Suppressor macrophage (primary cell): ENCODE measurements around the gene C4orf51.

Experiments
- DNase-seq, 4 experiments: peaks; one replicate each; pipeline ENCODE4 v3.0.0-alpha.2; 2020 to 2022

C4orf51 gene

GRCh38 chr4:145709843-145710242, 29.9 kb downstream of the C4orf51 start:
- DNase-seq: no peak

- DNase-seq: no peak
Measured at GRCh38 chr4:145716200-145716599, 36.3 kb downstream of the C4orf51 start.

- DNase-seq: no peak
Measured at GRCh38 chr4:145716661-145717200, 36.8 kb downstream of the C4orf51 start.

GRCh38 chr4:145719752-145720624, 40.0 kb downstream of the C4orf51 start:
- peak in 2 of 4 experiments; percentile 11 to 18 for DNase-seq

- no peak for DNase-seq
Measured at GRCh38 chr4:145720656-145721055, 40.7 kb downstream of the C4orf51 start.

- DNase-seq: no peak
Measured at GRCh38 chr4:145722561-145722960, 42.6 kb downstream of the C4orf51 start.

- no peak for DNase-seq
Measured at GRCh38 chr4:145723336-145723735, 43.4 kb downstream of the C4orf51 start.

GRCh38 chr4:145730026-145730425, 50.1 kb downstream of the C4orf51 start:
- no peak for DNase-seq

- DNase-seq: no peak
Measured at GRCh38 chr4:145731028-145731427, 51.1 kb downstream of the C4orf51 start.

- no peak for DNase-seq
Measured at GRCh38 chr4:145732001-145732815, 52.3 kb downstream of the C4orf51 start.

GRCh38 chr4:145732895-145733880, 53.2 kb downstream of the C4orf51 start:
- DNase-seq: peak; percentile 81 to 94 (median 88)

GRCh38 chr4:145734031-145734430, 54.1 kb downstream of the C4orf51 start:
- DNase-seq: peak in 1 of 4 experiments; percentile 6

GRCh38 chr4:145734576-145735346, 54.8 kb downstream of the C4orf51 start:
- no peak for DNase-seq

GRCh38 chr4:145735347-145735675, 55.4 kb downstream of the C4orf51 start:
- DNase-seq: no peak

- no peak for DNase-seq
Measured at GRCh38 chr4:145735827-145736226, 55.9 kb downstream of the C4orf51 start.

- DNase-seq: no peak
Measured at GRCh38 chr4:145736241-145736831, 56.4 kb downstream of the C4orf51 start.

- no peak for DNase-seq
Measured at GRCh38 chr4:145739845-145740244, 59.9 kb downstream of the C4orf51 start.

- no peak for DNase-seq
Measured at GRCh38 chr4:145740806-145741205, 60.9 kb downstream of the C4orf51 start.

GRCh38 chr4:145743641-145744040, 63.7 kb downstream of the C4orf51 start:
- DNase-seq: no peak

- DNase-seq: no peak
Measured at GRCh38 chr4:145755802-145756201, 75.9 kb downstream of the C4orf51 start.

- DNase-seq: no peak
Measured at GRCh38 chr4:145756244-145756643, 76.3 kb downstream of the C4orf51 start.
